Caco-2 (cell line): Measurements from ENCODE around the gene PNPLA7. TPM values are rescaled to one million over a fixed set of nuclear protein-coding genes. Genes with fewer than 3 reads are reported as not detected.
A peak's percentile ranks its signal among the peaks of the same experiment; 100 is the strongest.

Source experiments
- BruUV-seq: library from RNA; stranded (reverse); fragments of 400-500 nt; replicated peaks from 2 replicates; lab custom pipeline; 2021; lab: Mats Ljungman, UMichigan
- CTCF ChIA-PET: fragments of 300-600 bp; sonication (Branson Sonifier 250); formaldehyde crosslinking; loops from one replicate; lab custom pipeline; 2022; ENCODE audit warnings: antibody characterized with exemption; lab: Charles Lee
- POLR2A ChIA-PET: fragments of 300-600 bp; sonication (Branson Sonifier 250); formaldehyde crosslinking; loops from one replicate; lab custom pipeline; 2022; ENCODE audit warnings: antibody characterized with exemption; lab: Charles Lee
- DNase-seq, 2 experiments: peaks; one replicate each; pipeline versions ENCODE4 v3.0.0 to v3.0.0-alpha.2; 2020 to 2022
- H3K27me3 ChIP-seq: replicated peaks from 2 replicates; pipeline ENCODE4 v1.6.0; 2011; ENCODE audit warnings: low read length; ENCODE audit not compliant: control insufficient read depth, insufficient read depth
- H3K36me3 ChIP-seq: 2 replicates; pipeline ENCODE4 v1.5.1; 2011; ENCODE audit warnings: low read length; ENCODE audit not compliant: control insufficient read depth, insufficient read depth
- H3K4me1 ChIP-seq: fragments of 250-450 bp; sonication (Bioruptor Pico); 2 replicates; pipeline ENCODE4 v1.5.1; 2020; ENCODE audit warnings: mild to moderate bottlenecking
- H3K4me3 ChIP-seq: 2 replicates; pipeline ENCODE4 v1.5.1; 2011; ENCODE audit warnings: low read depth, mild to moderate bottlenecking, control low read depth, low read length
- H3K9me3 ChIP-seq: fragments of 250-450 bp; sonication (Bioruptor Pico); 2 replicates; pipeline ENCODE4 v1.5.1; 2020; ENCODE audit warnings: mild to moderate bottlenecking, moderate library complexity
- H3K27ac Mint-ChIP-seq: one replicate; pipeline ENCODE4 v1.8.0; 2022; ENCODE audit warnings: mixed read lengths; ENCODE audit not compliant: unreplicated experiment
- H3K27me3 Mint-ChIP-seq: one replicate; pipeline ENCODE4 v1.8.0; 2022; ENCODE audit warnings: mixed read lengths; ENCODE audit not compliant: insufficient read depth, unreplicated experiment
- H3K36me3 Mint-ChIP-seq: one replicate; pipeline ENCODE4 v1.8.0; 2022; ENCODE audit warnings: mild to moderate bottlenecking, mixed read lengths; ENCODE audit not compliant: insufficient read depth, unreplicated experiment
- H3K4me1 Mint-ChIP-seq: one replicate; pipeline ENCODE4 v1.8.0; 2022; ENCODE audit warnings: low read depth, mixed read lengths; ENCODE audit not compliant: unreplicated experiment
- H3K4me3 Mint-ChIP-seq: one replicate; pipeline ENCODE4 v1.8.0; 2022; ENCODE audit warnings: mild to moderate bottlenecking, moderate library complexity, mixed read lengths; ENCODE audit not compliant: unreplicated experiment
- H3K9me3 Mint-ChIP-seq: one replicate; pipeline ENCODE4 v1.8.0; 2022; ENCODE audit warnings: mixed read lengths; ENCODE audit not compliant: unreplicated experiment
- intact Hi-C: fragments of 100-400 bp; cut with micrococcal nuclease; formaldehyde crosslinking; loops from one replicate; pipeline ENCODE4 v1.10.0; 2022; ENCODE audit not compliant: unreplicated experiment
- total RNA-seq: library from RNA; stranded (reverse); gene quantifications from 2 replicates; pipeline ENCODE4 v1.2.3, GENCODE V29; 2022
- TF ChIP-seq, protein P1 (sequence below), 2 experiments: fragments of 200-600 bp in 1 of 2; IDR thresholded peaks; 1 replicate in 1 of 2; 2 replicates in 1 of 2; pipeline versions ENCODE4 v1.5.1 to v1.8.0; 2011 to 2022; ENCODE audit warnings: antibody characterized with exemption in 1 of 2, control low read depth in 1 of 2, inconsistent platforms in 1 of 2, low read depth in 1 of 2, low read length in 1 of 2, mild to moderate bottlenecking in 1 of 2, moderate library complexity in 1 of 2; ENCODE audit not compliant: insufficient read depth in 1 of 2, severe bottlenecking in 1 of 2, unreplicated experiment in 1 of 2

PNPLA7 gene
- total RNA-seq, 1 experiment from 2014 or later, result 1.8 TPM

DNA sequence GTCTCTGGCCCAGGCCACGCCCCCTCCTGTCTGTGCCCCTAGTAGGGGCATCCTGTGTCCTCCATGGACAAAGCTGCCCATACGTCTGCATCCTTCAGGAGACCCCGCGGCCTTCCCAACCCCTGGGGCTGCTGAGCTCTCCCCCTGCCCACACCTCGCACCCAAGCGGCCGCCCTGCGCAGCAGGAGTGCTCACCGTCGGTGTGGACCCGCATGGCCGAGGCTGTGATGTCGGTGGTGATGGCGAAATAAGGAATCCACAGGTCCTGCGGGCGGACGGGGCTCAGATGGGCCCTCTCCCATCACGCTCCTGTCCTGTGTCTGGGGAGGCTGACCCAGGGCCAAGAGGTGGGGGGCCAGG lies 86.3 kb downstream of the PNPLA7 start:
- Mint-ChIP-seq H3K4me1 (no peaks in the 10 kb centered on the region), H3K36me3 (no peaks in the 10 kb centered on the region), H3K4me3 (no peak overlapping the region), H3K9me3 (no peaks in the 10 kb centered on the region), H3K27me3 (no peaks in the 10 kb centered on the region), H3K27ac (no peak overlapping the region)
- Histone ChIP-seq H3K27me3 (no peaks in the 10 kb centered on the region), H3K9me3 (no peaks in the 10 kb centered on the region), H3K36me3 (no peaks in the 10 kb centered on the region), H3K4me1 (peaks cover 7% of the 10 kb centered on the region), H3K4me3 (no peak overlapping the region)
- no TSS peak for BruUV-seq
- CTCF ChIA-PET, result no interaction called here
- TF ChIP-seq, protein P1, sequence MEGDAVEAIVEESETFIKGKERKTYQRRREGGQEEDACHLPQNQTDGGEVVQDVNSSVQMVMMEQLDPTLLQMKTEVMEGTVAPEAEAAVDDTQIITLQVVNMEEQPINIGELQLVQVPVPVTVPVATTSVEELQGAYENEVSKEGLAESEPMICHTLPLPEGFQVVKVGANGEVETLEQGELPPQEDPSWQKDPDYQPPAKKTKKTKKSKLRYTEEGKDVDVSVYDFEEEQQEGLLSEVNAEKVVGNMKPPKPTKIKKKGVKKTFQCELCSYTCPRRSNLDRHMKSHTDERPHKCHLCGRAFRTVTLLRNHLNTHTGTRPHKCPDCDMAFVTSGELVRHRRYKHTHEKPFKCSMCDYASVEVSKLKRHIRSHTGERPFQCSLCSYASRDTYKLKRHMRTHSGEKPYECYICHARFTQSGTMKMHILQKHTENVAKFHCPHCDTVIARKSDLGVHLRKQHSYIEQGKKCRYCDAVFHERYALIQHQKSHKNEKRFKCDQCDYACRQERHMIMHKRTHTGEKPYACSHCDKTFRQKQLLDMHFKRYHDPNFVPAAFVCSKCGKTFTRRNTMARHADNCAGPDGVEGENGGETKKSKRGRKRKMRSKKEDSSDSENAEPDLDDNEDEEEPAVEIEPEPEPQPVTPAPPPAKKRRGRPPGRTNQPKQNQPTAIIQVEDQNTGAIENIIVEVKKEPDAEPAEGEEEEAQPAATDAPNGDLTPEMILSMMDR (IDR thresholded peaks at IDR 0.05; ENCODE audit: insufficient read depth in 1 of 2, low read depth in 1 of 2, low read length in 1 of 2, severe bottlenecking in 1 of 2, unreplicated experiment in 1 of 2), result no peak
- intact Hi-C loops, result no loop called here
- DNase-seq, result no peak
- POLR2A ChIA-PET, result no interaction called here

DNA sequence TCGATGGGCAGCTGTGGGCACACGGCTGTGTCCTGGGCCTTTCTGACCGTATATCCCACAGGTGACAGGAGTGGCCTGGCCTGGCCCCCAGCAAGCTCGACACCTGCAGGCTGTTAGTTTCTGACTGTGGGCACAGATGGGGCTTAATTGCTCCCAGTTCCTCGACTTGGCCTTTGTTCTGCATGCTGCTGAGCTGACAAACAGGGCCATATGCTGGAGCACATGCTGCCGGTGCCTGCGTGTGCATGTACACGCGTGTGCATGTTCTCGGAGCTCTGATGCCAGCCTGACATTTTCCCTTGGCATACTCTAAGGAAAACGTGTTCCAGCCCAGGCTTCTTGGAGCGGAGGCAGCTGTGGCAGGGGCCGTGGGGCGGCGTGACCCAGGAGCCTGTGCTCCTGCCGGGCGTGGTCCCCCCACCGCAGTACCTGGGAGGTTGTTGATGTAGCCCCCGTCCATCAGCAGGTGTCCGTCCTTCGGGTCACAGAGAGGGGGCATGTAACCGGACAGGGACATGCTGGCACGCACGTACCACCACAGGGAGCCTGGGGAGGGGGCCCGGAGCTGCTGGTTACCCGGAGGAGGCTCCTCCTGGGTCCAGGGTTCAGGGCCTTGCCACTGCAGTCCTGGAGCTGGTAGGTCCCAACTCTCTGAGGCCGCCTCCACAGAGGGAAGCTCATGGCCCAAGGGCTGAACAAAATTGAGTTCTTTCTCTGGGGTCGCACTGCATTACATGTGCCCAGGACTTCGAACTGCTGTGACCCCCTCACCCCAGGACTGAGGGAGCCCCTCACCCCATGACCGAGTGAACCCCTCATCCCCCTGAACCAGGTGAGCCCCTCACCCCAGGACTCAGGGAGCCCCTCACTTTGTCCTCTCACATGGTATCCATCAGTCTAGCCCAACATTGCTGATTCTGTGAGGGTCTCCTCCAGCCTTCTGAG lies 86.9 kb downstream of the PNPLA7 start:
- H3K36me3 ChIP-seq, result no peaks in the 10 kb centered on the region
- intact Hi-C loops, result no loop called here
- TF ChIP-seq, protein P1 (IDR thresholded peaks at IDR 0.05; ENCODE audit: insufficient read depth in 1 of 2, low read depth in 1 of 2, low read length in 1 of 2, severe bottlenecking in 1 of 2, unreplicated experiment in 1 of 2), result no peak
- Mint-ChIP-seq H3K36me3 (no peaks in the 10 kb centered on the region), H3K9me3 (no peaks in the 10 kb centered on the region), H3K27ac (no peak overlapping the region), H3K27me3 (no peaks in the 10 kb centered on the region), H3K4me3 (no peak overlapping the region), H3K4me1 (no peaks in the 10 kb centered on the region)
- peaks cover 7% of the 10 kb centered on the region for H3K4me1 ChIP-seq
- BruUV-seq, result no TSS peak
- ChIA-PET POLR2A (no interaction called here), CTCF (no interaction called here)
- no peaks in the 10 kb centered on the region for H3K27me3 ChIP-seq
- no peaks in the 10 kb centered on the region for H3K9me3 ChIP-seq
- no peak overlapping the region for H3K4me3 ChIP-seq
- peak in 1 of 2 experiments; percentile 28 for DNase-seq

DNA sequence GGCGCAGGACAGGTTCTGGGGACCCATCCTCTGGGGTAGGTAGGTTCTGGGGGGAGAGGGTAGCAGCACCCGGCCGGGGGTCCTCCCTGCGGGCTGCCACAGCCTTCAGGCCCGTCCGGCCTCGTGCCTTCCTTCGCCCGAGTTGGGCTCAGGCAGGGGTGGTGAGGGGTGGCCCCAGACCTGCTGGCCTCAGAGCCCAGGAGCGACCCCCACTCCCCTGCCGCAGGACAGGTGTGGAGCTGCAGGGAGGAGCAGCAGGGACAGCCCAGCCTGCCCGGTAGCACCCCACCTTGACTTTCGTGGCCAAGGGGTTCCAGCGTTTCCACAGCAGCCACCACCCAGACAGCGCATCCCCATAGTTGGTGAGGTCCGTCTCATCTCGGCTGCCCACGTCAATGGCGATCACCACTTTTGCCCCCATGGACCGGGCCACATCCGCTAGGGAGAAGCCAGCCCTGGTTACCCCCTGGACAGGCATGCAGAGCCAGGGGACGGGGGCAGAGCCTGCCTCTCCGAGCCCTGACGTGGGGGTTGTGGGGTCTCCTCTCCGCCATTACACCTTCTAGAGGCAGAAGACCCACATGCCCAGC lies 87.7 kb downstream of the PNPLA7 start:
- Mint-ChIP-seq H3K4me3 (no peak overlapping the region), H3K4me1 (no peaks in the 10 kb centered on the region), H3K27ac (no peak overlapping the region), H3K27me3 (no peaks in the 10 kb centered on the region), H3K36me3 (no peaks in the 10 kb centered on the region), H3K9me3 (no peaks in the 10 kb centered on the region)
- Histone ChIP-seq H3K4me1 (peaks cover 7% of the 10 kb centered on the region), H3K4me3 (no peak overlapping the region), H3K9me3 (no peaks in the 10 kb centered on the region), H3K27me3 (no peaks in the 10 kb centered on the region), H3K36me3 (no peaks in the 10 kb centered on the region)
- TF ChIP-seq, protein P1 (IDR thresholded peaks at IDR 0.05; ENCODE audit: insufficient read depth in 1 of 2, low read depth in 1 of 2, low read length in 1 of 2, severe bottlenecking in 1 of 2, unreplicated experiment in 1 of 2), result no peak
- intact Hi-C loops, result no loop called here
- CTCF ChIA-PET, result no interaction called here
- peak in 1 of 2 experiments; percentile 22 for DNase-seq
- POLR2A ChIA-PET, result no interaction called here
- BruUV-seq, result no TSS peak
